NCI-H345 treated with DMSO at 0.1 percent for 48 hours (cell line): Measurements from ENCODE around the gene RET.

Experiments used
- DNase-seq: peaks from one replicate; lab custom pipeline; 2025; ENCODE audit not compliant: unreplicated experiment; lab: John Stamatoyannopoulos, UW

Gene RET

DNA sequence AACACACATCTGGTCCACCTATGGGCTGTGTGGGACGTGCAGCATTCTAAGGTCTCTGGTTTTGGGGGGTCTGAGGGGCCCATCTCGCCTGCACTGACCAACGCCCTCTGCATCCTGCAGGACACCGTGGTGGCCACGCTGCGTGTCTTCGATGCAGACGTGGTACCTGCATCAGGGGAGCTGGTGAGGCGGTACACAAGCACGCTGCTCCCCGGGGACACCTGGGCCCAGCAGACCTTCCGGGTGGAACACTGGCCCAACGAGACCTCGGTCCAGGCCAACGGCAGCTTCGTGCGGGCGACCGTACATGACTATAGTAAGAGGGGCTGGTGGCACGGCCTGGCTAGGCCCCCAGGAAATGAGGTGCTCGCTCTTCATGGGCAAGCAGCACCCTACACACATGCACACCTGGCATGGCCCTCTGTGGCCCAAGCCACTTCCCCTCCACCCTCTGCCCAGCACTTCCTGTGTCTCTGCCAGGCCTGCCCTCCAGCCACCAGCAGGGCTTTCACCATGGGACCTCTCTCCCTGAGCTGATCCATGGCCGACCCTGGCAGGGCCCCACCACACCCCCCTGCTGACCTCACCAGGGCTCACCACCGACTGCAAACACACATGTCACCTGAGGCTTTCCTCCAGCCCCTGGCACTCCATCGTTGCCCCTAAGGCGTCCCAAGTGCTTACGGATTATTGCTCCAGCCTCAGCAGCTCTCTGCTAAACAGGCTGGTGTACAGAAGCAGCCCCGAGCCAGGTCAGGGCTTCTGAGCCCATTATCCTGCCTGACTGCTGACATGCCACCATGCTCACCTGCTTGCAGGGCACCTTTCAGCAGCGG lies 29.6 kb downstream of the RET start:
- no peak for DNase-seq

DNA sequence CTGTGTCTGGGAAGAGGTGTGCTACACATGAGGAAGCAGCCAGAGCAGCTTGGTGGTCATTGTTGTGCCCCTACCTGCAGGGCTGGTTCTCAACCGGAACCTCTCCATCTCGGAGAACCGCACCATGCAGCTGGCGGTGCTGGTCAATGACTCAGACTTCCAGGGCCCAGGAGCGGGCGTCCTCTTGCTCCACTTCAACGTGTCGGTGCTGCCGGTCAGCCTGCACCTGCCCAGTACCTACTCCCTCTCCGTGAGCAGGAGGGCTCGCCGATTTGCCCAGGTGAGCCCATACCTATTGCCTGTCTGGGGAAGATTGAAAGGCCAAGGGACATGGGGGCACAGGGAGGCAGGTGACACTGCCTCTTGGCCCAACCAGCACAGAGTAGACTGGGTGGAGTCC lies 32.1 kb downstream of the RET start:
- DNase-seq = no peak

DNA sequence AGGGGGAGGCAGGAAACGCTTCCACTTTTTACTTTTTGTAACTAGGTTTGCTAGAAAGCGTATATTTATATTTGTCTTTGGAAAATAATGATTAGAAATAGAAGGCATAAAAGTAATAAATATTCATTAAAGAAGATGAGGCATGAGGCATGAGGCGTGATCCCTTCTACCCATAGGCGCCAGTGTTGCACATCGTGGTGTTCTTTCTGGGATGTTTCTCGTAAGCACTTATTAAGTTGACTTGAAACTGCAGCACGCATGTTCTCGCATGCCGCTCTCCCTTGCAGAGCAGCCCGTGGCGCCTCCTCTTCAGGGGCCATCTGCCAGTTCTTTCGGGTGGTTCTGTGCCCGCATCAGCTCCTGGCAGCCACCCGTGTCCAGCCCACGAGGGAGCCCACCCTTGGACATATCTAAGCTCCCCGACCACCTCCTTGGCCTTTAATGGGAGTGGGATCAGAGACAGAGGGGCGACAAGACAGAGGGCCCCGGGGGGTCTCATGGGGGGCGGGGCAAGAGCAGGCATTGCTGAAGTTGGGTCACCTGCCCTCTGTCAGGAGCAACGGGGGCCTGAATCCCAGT lies 32.9 kb downstream of the RET start:
- DNase-seq = no peak

DNA sequence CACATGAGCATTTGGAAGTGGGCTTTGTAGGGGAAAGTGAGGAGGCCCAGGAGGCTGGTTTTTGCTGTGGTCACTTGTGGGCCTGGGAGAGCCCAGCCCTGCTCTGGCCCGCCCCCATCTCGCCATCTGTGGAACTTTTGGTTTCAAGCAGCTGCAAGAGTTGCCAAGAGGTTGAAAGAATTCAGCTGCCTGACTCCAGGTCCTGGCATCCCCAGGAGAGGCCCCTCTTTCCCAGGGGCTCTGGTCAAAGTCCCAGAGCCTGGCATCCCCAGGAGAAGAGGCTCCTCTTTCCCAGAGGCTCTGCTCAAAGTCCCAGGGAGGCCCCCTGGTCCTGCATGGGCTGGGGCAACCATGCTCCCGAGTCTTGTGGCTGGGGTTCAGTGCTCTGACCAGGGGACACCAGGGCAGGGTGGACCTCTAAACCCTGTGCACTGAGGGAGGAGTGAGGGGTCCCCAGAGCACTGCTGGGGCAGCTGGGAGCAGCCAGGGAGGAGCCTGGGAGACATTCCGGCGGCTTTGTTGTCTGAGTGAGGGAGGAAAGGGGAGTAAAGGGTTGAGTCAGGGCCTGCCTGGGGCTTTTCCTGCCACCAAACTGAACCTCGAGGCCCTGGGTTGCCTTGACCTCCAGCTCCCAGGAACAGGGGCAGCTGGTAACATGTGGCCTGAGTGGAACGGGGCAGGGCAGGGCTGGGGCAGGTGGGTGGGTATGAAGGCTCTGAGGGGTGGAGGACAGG lies 33.6 kb downstream of the RET start:
- DNase-seq = no peak

DNA sequence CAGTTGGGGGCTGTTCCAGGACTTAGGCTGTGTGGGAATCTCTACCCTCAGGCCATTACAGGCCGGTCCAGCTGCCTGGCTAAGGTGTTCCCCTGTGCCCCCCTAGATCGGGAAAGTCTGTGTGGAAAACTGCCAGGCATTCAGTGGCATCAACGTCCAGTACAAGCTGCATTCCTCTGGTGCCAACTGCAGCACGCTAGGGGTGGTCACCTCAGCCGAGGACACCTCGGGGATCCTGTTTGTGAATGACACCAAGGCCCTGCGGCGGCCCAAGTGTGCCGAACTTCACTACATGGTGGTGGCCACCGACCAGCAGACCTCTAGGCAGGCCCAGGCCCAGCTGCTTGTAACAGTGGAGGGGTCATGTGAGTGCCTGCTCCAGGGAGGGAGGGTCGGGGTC lies 34.2 kb downstream of the RET start:
- no peak for DNase-seq

DNA sequence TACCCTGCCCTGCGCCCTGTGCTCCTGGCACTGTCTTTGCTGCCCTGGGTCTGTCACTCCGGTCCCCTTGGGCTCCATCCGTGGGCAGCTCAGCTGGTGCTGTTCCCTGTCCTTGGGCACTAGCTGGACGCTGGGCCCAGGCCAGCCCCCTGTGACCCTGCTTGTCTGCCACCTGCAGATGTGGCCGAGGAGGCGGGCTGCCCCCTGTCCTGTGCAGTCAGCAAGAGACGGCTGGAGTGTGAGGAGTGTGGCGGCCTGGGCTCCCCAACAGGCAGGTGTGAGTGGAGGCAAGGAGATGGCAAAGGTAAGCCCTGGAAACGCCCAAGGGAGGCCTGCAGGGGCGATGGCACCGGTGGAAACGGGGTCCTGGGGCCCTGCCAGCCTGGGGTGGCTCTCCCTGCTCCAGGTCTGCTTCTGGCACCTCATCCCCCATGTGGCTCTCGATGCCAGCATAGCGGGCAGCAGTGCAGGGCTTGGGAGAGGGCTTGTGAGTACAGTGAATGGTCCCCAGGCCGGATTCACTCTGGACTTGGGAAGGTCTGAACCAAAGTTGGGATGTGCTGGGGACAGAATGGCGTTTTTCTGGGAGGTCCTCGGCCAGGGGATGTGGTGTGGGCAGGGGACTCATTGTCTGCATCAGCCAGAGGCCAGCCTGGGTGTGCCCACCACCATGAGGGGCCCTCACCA lies 35.2 kb downstream of the RET start:
- DNase-seq = no peak

DNA sequence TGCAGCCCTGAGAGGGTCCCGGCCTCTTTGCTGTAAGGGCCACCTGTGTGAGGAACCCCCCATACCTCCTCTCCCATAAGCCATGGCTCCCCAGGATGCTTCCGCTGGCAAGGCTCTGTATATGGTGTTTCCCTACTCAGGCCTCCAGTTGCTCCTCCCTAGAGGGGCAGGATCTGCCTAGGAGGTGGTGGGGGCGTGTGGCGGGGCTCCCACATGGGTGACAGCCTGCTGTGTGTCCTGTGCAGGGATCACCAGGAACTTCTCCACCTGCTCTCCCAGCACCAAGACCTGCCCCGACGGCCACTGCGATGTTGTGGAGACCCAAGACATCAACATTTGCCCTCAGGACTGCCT lies 35.7 kb downstream of the RET start:
- DNase-seq = no peak

DNA sequence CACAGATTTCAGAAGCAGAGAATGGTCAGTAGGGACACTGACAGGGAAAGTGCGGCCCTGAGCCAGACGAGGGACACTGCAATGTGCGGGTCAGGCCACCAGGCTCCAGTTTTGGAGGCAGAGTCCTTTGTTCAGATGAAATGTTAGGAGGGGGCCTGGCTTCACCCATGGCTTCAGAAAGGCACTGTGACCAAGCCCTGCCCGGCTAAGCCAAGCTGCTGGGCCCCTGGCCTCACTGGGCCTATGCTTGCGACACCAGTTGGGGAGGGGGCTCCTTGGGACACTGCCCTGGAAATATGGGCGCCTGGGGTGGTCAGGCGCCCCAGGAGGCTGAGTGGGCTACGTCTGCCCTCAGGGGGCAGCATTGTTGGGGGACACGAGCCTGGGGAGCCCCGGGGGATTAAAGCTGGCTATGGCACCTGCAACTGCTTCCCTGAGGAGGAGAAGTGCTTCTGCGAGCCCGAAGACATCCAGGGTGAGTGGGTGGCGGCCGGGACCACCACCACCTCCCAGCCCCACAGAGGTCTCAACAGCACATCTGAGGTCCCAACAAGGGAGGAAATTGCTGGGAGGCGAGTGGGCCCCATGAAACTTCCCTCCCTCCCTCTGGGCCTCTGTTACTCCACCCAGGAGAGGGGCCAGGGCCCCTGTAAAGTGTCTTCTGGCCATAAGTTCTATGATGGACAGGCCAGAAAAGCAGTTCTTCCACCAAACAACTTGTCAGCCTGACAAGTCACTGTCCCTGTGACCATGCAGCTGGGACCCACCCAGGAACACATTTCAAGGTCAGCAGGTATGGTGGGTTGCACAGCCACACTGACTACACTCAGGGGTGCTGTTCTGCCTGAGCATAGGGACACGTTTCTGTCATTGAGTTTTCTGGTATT lies 36.6 kb downstream of the RET start:
- no peak for DNase-seq

DNA sequence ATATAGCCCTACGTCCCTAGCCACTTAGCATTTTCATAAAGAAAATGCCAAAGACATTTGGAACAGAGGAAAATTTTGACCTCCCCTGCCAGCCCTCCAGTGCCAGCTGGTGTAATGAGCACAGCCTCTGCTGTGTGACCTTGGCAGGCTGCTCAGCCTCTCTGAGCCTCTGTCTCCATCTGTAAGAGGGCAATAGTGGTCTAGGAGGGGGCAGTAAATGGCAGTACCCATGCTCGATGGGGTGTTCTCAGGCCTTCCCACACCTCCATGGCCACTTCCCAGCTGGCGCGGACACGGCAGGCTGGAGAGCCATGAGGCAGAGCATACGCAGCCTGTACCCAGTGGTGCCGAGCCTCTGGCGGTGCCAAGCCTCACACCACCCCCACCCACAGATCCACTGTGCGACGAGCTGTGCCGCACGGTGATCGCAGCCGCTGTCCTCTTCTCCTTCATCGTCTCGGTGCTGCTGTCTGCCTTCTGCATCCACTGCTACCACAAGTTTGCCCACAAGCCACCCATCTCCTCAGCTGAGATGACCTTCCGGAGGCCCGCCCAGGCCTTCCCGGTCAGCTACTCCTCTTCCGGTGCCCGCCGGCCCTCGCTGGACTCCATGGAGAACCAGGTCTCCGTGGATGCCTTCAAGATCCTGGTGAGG lies 37.3 kb downstream of the RET start:
- DNase-seq = no peak

DNA sequence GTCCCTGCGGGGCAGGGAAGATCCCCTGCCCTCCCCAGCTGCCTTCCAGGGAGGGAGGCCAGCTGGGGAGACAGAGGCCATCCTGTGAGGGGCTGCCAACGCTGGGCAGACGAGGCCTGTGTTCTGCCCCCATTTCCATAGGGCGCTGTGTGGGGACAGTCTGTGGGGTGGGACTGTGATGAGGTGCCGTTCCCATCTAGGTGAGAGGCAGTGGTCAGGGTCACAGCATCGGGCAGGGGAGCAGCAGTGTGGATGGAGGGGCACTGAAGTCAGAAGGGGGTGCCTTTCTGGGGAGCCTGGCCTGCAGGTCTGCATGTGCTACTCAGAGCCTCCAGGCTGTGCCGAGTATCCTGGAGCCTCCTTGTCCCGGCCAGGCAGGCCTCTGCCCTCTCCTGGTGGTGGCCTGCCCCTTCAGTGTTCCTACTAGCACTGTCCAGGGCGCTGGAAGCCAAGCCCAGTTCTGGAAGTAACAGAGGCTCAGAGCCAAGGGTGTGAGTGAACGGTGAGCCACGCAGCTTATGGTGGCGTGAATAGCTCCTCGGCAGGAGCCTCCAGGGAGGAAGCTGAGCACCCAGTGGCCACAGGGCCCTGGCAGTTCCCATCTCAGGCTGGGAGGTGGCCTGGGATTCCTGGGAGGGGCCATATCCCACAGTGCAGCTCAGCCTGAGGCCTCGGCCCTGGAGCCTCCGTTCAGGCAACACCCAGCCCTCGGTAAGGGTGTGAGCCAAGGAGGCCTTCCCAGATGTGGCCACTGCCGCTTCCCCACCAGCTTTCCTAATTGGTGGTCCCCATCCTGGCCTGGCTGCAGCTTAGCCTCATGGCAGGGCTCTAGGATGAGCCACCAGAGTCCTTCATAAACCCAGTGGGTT lies 38.1 kb downstream of the RET start:
- no peak for DNase-seq

DNA sequence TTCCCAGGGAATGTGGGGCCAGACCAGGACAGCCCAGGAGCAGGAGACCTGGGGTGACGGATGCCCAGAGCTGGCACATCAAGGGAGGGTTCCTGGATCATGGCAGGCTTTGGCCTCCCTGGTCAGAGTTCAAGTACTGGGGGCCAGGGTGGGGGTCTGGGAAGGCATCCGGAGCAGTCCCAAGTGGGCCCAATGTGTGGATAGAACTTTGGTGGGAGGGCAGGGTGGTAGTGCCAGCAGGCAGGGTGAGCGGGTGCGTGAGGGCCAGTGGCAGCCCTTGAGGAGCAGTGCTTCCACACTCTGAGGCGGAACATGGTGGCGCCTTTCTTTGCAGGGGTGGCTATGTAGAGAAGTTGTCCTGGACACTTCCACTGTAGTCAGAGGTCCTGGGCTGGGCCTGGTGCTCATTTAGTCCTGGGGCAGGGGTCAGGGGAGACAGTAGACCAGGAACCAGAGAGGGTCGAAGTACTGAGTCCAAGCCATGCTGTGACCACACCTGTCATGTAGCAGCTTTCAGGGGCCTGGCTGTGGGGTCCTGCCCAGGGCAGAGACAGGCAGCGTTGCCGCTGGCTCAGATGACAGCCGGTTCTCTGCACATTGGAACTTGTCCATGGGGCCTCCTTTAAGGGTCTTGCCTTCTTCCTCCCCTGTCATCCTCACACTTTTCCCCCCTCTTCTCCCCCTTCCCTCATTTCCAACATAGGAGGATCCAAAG lies 39.2 kb downstream of the RET start:
- no peak for DNase-seq

DNA sequence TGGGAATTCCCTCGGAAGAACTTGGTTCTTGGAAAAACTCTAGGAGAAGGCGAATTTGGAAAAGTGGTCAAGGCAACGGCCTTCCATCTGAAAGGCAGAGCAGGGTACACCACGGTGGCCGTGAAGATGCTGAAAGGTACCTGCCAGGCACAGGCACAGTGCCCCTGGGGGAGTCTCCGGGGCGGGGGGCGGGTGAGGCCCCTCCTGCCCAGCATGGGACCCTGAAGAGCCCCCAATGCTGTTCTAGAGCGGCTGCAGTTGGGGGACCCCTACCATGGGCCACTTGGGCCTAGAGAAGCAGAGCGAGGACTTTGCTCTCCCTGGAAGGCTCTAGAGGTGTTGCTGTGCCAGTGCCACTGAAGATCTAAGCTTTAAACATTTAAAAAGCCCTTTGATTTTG lies 39.7 kb downstream of the RET start:
- no peak for DNase-seq

DNA sequence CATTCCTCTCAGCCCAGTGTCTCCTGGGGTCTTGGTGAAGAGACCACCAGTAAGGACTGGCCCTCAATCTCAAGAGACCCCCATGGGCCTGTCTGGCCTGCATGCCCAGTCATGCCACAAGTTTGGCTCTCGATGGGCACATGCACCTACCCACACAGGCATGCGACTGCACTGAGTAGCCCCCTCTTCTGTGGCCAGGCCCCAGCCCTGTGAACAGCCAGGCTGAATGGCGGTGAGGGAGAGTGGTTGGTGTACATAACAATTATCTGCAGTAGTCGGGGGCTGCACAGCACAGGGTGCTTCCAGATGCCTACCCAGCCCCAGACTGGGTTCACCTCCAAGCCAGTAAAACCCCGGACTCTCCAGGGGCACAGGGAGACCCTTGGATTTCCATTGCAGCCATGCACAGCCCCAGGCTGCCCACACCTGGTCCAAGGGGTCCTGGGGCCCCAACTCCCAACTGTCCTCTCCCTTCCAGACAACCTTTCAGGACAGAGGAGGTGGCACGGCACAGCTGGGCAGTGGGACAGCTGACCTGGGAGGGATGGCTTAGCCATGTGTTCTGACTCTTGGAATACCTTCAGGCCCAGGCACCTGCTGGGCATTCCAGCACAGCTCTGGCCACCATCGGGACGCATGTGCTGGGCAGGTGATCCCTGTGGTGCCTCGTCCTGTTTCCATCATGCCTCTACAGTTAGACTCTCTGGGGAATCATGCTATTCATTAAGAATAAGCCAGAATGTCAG lies 40.3 kb downstream of the RET start:
- DNase-seq = no peak

DNA sequence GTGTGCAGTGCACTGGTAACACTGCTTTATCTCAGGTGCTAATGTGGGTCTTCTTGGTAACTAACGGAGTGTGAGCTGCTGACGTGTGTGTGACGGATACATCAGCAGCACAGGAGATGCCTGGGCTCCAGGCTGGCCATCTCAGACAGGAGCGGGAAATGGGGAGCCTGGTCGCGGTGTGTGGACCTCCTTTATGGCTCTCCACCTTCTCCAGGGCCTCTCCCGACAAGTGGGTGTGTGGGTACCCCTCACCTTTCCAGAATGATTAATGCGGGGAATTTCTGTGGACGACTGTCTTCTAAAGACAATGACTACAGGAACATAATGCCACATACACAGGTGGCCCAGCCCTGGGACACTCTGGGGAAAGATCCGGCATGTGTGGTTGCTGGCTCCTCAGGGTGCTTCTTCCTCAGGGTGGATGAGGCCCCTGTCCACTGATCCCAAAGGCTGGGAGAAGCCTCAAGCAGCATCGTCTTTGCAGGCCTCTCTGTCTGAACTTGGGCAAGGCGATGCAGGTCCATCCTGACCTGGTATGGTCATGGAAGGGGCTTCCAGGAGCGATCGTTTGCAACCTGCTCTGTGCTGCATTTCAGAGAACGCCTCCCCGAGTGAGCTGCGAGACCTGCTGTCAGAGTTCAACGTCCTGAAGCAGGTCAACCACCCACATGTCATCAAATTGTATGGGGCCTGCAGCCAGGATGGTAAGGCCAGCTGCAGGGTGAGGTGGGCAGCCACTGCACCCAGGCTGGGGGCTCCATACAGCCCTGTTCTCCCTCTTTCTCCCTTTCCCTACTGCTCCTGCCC lies 41.1 kb downstream of the RET start:
- no peak for DNase-seq

DNA sequence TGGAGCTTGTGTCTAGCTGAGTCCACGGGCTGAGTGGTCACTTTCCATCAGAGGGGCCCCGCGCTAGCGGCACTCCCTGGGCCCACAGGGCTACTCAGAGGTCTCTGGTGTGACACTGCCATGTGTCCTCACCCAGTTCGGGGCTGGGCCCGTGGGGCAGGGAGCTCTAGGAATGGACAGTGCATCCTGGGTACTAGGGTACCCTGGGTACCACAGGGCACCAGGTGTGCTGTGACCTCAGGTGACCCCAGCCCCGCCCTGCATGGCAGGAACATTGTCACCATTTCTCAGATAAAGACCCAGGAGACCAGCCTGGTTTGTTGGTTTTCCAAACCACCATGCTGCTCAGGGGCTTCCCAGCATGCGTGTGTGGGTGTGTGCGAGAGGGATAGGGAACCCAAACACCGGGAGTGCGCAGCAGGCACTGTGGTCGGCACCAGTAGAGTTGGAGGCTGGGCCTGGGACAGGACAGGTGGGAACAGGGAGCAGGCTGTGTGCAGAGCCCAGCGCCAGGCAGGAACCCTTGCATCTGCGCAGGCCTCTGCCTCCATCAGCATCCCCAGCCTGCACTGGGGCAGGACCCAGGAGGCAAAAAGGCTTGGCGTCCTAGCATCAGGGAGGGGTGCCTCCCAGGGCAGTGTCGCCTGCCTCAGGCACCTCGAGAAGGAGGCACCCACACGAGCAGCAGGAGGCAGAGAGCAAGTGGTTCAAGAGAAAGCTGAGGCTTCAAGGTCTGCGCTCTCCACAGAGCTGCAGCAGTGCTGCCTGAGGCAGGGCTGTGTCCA lies 42.0 kb downstream of the RET start:
- no peak for DNase-seq

DNA sequence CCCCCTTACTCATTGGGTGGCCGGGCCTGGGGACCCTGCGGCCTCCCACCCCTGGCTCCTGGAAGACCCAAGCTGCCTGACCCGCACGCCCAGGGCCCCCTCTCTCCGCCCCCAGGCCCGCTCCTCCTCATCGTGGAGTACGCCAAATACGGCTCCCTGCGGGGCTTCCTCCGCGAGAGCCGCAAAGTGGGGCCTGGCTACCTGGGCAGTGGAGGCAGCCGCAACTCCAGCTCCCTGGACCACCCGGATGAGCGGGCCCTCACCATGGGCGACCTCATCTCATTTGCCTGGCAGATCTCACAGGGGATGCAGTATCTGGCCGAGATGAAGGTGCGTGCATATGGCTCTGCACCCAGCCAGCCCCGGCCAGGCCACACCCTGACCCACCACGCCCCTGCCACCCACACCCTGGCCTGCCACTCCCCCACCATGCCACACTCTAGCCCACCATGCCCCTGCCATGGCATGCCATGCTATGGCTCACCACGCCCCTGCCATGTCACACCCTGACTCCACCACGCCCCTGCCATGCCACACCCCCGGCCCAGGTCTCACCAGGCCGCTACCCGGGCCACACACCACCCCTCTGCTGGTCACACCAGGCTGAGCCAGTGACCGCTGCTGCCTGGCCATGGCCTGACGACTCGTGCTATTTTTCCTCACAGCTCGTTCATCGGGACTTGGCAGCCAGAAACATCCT lies 42.7 kb downstream of the RET start:
- no peak for DNase-seq
